HG03571 (cell line): Measurements from ENCODE around the gene RHBDL3.
"Not testable (repeated sequence)": the region's sequence is repeated elsewhere in the genome, so short reads cannot be mapped to it uniquely, and the experiment has no call there.

Source experiments
- ATAC-seq: cut with Tn5 transposase; IDR thresholded peaks from one replicate; pipeline ENCODE4 v1.9.1; 2021; ENCODE audit not compliant: unreplicated experiment

The RHBDL3 gene

DNA sequence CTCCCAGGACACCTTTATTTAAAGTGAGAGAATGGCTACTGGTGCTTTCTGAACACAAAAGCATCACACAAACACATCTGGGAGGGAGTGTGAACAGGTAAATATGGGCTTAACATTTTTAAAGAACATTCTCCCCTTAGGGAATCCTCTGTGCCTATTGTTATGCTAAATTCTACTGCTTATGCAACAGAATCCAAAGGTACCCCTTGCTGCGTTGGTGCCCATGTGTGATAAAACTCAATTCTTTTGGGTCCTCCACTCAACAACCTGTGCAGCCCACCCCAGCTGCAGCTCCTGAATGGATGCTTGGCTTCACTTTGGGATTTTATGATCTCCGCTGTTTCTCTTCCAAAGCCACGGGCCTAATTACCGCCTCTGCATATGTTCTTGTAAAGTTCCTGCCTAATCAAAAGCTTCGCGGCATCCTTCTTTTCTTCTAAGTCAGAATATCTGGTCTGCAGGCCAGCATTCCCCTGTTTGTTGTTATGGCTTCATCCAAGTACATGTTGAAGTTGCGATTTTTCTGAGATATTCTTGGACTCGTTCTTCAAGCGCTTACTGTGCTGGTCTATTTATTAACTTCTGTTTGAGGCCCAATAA, 23.9 kb downstream of the RHBDL3 start:
- no peak for ATAC-seq

DNA sequence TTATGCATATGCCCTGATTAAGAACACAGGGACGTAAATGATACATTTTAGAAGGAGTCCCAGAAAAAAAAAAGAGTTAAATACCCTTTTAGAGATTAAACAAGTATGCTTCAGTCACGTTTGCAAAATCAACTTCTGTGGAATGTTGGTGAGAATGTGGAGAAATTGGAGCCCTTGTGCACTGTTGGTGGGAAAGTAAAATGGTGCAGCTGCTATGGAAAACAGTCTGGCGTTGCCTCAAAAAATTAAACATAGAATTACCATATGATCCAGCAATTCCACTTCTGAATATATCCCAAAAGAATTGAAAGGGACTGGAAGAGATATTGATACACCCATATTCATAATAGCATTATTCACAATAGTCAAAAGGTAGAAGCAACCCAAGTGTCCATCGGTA, 26.5 kb downstream of the RHBDL3 start:
- no peak for ATAC-seq

GRCh38 chr17:32297424-32297823, 31.8 kb downstream of the RHBDL3 start:
- no peak for ATAC-seq

DNA sequence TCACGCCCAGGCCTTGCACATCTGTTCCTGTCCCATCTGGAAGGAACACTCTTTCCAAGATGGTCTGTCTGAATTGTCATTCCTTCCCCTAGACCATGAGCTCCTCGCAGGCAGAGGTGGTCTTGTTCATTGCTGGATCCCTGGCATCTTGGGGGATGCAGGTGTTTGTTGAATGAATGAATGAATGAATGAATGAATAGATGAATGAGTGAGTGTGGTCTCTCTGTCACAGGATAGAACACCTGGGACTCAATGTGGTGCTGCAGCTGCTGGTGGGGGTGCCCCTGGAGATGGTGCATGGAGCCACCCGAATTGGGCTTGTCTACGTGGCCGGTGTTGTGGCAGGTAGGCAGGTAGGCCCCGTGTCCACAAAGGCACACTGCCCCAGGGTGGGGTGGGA, 32.2 kb downstream of the RHBDL3 start:
- ATAC-seq: no peak

GRCh38 chr17:32298298-32298697, 32.7 kb downstream of the RHBDL3 start:
- no peak for ATAC-seq

- ATAC-seq: no peak
These were observed 33.3 kb downstream of the RHBDL3 start for GRCh38 chr17:32298721-32299579.

GRCh38 chr17:32299580-32300164, 34.0 kb downstream of the RHBDL3 start:
- ATAC-seq: no peak

DNA sequence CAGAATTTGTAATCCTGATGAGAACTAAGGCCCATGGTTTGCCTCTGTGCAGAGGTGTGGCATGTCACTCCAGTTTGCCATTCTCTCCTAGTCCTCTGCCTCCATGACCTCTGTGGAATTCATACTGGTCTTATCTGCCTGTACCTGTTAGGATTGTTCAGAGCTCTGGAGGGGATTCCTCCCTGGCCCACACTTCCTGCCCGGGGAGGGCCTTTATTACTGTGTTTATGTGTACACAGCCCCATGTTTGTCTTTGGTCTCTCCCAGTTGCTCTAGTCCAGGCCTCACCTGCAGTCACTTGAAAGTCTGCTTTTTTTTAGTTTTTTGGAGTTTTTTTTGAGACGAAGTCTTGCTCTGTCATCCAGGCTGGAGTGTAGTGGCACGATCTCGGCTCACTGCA, 36.4 kb downstream of the RHBDL3 start:
- no peak for ATAC-seq

DNA sequence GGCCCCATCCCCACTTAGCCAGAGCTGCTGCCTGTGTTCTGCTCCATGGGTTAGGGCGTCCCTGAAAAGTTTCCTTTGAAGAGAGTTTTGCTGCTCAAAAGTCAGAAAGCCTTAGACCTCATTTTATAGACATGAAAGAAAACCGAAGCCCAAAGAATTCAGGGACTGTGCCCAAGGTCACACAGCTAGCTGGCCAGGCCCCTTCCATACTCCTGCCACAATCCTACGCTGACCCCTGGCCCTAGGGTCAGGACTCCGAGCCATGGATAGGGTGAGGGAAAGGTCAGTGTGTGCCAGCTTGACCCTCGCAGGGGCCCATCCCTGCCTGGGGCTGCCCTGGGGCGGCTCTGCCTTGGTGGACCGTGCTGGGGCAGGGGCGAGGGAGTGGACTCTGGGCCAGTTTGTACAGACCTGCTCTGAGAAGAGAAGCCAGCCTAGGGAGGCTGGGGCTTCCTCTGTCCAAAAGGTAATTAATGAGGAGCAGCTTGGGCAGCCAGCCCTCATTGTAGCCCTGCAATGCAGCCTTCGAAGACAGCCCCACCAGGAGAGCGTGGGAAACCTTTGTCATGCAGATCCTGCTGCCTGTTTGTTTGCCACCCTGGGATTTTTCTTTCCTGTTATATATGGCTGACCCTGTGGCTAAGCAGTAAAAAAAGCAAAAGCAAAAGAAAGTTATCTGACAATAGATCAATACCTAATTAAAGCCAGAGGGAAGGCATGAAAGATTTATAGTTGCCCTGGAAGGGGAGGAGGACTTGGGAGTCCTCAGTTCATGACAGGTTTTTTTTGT, 37.4 kb downstream of the RHBDL3 start:
- no peak for ATAC-seq

- no peak for ATAC-seq
These were observed 38.2 kb downstream of the RHBDL3 start for GRCh38 chr17:32303781-32304288.

DNA sequence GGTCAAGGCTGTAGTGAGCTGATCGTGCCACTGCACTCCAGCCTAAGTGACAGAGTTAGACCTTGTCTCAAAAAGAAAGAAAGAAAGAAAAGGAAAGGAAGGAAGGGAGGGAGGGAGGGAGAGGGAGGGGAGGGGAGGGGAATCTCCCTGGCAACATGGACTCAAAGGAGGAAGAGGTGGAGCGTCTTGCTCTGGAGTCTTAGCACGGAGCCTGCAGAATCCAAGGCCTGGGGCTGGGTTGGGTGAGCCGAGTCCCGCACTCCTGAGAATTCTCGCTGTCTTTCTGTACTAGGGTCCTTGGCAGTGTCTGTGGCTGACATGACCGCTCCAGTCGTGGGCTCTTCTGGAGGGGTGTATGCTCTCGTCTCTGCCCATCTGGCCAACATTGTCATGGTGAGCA, 39.4 kb downstream of the RHBDL3 start:
- ATAC-seq: no peak

DNA sequence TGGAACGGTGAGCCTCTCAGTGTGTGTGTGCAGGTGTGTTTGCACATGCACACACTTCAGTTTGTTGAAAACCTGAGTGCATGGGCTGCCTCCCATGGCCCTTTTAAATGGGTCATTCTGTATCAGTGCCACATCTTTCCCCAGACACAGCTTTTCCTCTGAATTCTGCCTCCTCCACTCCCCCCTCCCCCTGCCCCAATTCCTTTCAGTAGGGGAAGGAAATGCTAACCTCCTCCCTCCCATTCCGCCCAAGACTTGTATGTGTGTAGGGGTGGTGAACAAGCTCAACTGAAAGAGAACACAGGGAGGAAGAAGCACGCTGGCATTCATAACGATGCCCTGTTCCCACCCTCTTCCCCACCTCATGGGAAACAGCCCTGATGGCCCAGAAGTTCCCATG, 42.0 kb downstream of the RHBDL3 start:
- no peak for ATAC-seq

DNA sequence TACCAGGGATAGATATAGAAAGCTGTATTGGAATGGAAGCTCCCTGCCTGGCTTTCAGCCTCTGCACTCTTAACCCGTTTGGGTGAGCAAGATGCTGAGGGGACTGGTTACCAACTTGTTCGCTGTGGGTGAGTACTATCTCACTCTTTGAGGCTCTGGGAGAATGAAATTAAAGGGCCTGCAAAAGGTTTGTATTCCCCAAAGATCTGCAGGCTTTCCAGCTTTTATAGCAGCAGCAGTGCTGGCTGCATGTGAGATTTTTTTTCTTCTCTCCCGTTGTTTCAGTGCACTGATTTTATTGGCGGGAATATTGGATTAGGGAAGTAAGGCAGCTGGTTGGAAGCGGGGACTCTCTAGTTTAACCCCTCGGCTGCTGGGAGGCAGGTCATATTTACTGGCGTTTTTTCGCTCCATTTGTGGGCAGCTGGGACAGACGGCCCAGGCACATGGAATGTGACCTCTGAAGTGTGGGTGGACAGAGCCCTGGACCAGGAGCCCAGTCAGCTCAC, 45.5 kb downstream of the RHBDL3 start:
- ATAC-seq: no peak

- ATAC-seq: no peak
These were observed 49.0 kb downstream of the RHBDL3 start for GRCh38 chr17:32314636-32315035.

DNA sequence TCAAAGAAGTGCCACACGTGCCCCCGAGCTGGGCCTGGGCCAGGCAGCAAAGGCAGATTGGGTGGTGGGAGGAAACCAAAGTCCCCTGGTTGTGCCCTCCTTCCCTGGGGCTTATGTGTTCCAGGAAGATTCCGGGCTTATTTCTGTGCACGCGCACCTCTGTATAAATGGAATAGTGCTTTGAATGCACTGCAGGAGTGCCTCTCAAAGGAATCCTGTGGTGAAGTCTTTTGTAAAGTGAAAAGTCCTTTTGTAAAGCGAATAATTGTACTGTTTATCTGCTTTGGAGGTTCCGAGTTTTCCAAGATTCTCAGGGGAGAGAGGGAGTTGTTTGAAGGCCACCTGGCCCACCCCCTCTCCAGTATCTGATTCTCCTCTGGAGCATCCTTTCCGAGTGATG, 49.5 kb downstream of the RHBDL3 start:
- no peak for ATAC-seq

DNA sequence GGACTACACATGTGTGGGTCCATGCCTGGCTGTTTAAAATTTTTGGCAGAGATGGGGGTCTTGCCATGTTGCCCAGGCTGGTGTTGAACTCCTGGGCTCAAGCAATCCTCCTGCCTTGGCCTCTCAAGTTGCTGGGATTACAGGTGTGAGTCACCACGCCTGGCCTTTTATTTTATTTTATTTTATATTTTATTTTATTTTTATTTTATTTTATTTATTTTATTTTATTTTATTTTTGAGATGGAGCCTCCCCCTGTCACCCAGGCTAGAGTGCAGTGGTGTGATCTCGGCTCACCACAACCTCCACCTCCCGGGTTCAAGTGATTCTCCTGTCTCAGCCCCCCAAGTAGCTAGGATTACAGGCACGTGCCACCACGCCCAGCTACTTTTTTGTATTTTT, 51.0 kb downstream of the RHBDL3 start:
- not testable (repeated sequence) for ATAC-seq

DNA sequence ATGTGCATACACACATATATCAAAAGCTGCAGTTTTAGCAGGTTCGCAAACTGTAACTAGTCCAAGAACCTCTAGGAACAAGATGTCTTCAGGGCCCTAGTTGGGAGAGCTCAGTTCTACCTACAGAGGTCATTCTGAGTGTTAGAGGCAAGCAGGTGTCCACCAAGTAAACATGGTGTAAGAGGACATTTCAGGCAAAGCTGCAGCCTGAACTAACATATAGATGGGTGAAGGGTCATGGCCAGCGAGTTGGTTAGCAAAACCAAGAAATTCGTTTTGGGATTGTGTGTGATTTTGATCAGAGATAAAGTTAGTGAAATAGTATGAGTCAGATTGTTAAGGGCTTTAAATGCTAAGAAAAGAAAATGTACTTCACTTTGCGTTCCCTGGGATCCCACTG, 51.7 kb downstream of the RHBDL3 start:
- no peak for ATAC-seq

DNA sequence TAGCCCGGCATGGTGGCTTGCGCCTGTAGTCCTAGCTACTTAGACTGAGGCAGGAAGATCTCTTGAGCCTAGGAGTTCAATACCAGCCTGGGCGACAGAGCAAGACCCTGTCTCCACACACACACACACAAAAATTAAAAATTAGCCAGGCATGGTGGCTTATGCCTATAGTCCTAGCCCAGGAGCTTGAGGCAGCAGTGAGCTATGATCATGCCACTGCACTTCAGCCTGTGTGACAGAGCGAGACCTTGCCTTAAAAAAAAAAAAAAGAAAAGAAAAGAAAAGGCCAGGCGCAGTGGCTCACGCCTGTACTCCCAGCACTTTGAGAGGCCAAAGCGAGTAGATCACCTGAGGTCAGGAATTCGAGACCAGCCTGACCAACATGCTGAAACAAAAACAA, 52.4 kb downstream of the RHBDL3 start:
- ATAC-seq: no peak

DNA sequence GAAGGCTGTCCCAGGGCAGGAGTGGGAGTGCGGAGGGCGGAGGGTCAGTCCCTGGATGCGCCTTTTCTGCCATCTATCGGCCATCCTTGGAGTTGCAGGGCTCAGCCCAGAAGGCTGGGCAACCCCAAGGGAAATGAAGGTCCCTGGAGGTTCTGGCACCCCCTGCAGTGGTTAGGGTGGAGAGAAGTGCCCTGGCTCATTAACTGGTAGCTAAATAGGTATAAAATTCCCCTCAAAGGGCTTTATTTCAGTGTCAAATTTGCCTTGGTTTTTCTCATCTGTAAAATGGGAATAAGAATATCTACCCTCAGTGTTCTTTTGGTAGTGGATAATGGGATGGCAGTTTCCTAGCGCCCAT, 53.9 kb downstream of the RHBDL3 start:
- peak; percentile 64 for ATAC-seq

- ATAC-seq: not testable (repeated sequence)
These were observed 54.4 kb downstream of the RHBDL3 start for GRCh38 chr17:32320080-32320479.

- ATAC-seq: no peak
These were observed 55.2 kb downstream of the RHBDL3 start for GRCh38 chr17:32320847-32321246.
